ENCODE results near the gene IFIT1. TPM values are rescaled to one million over a fixed set of nuclear protein-coding genes. Genes with fewer than 3 reads are reported as not detected.

Gene IFIT1
- total RNA-seq, 1 experiment from 2014 or later: 3.4 TPM

DNA sequence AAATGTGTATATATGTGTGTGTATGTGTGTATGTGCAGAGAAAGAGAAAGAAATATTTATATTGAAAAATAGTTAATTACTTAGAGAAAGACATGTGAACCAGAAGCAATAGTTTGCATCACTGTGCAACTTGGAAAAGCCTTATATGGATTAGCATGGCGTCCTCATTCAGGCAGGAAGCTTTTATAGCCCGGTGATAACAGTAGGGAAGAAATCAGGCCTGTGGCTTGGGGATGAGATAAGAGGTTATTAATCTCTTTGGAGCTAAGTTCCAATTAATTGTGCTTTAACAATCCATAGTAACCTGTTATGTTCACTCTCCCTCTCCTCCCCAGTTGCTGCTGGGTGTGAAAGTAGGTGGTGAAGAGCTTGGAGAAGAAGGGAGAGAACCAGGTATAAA lies 58.5 kb downstream of the IFIT1 start:
- Histone ChIP-seq H3K27ac (no peak overlapping the region), H3K79me2 (ENCODE audit: low read depth) (no peaks in the 10 kb centered on the region), H3K36me3 (ENCODE audit: low read depth) (no peaks in the 10 kb centered on the region), H4K20me1 (ENCODE audit: insufficient read depth) (no peaks in the 10 kb centered on the region), H3K9me3 (ENCODE audit: insufficient read depth, low read depth) (no peaks in the 10 kb centered on the region), H3K27me3 (ENCODE audit: insufficient read depth, low read depth) (no peaks in the 10 kb centered on the region), H3K4me2 (no peak overlapping the region), H3K4me1 (replicated peaks; ENCODE audit: insufficient read depth) (no peaks in the 10 kb centered on the region), H3K4me3 (no peak overlapping the region), H3F3A (ENCODE audit: insufficient read depth, low read depth) (no peaks in the 10 kb centered on the region), H2AFZ (no peak overlapping the region), H3K9me2 (ENCODE audit: insufficient read depth) (no peaks in the 10 kb centered on the region; the same call in 1 of the 2 replicates)
- intact Hi-C loops (cut with micrococcal nuclease; ENCODE audit: unreplicated experiment): no loop called here
- TF ChIP-seq EZH2 (IDR thresholded peaks at IDR 0.05; ENCODE audit: low read depth): no peak
- TF ChIP-seq, protein P1, sequence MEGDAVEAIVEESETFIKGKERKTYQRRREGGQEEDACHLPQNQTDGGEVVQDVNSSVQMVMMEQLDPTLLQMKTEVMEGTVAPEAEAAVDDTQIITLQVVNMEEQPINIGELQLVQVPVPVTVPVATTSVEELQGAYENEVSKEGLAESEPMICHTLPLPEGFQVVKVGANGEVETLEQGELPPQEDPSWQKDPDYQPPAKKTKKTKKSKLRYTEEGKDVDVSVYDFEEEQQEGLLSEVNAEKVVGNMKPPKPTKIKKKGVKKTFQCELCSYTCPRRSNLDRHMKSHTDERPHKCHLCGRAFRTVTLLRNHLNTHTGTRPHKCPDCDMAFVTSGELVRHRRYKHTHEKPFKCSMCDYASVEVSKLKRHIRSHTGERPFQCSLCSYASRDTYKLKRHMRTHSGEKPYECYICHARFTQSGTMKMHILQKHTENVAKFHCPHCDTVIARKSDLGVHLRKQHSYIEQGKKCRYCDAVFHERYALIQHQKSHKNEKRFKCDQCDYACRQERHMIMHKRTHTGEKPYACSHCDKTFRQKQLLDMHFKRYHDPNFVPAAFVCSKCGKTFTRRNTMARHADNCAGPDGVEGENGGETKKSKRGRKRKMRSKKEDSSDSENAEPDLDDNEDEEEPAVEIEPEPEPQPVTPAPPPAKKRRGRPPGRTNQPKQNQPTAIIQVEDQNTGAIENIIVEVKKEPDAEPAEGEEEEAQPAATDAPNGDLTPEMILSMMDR (conservative IDR thresholded peaks at IDR 0.05): no peak
- no TSS peak for BruUV-seq (replicated peaks)
- ChIA-PET POLR2A (ENCODE audit: unreplicated experiment) (no interaction called here), CTCF (no interaction called here)
- no peak for DNase-seq

DNA sequence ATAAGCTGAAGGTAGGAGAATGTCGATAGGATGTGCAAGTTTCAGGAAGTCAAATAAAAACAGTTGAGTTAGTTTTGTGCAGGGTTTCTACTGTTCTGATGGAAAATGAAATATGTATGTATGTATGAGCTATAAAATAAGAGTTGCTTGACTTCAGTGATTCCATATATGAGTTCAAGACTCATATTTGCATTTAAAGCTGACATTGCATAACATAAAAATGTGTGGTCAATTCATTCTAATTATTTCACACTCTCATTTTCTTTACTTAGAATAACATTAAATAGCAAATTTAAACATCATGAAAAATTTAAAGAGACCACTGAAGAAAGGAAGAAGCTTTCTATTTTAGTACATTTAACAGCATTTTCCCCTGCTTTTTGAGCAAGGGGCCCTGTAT lies 59.8 kb downstream of the IFIT1 start:
- H3K79me2 ChIP-seq (ENCODE audit: low read depth): no peaks in the 10 kb centered on the region
- BruUV-seq (replicated peaks): no TSS peak
- H3K36me3 ChIP-seq (ENCODE audit: low read depth): no peaks in the 10 kb centered on the region
- H2AFZ ChIP-seq: no peak overlapping the region
- no peaks in the 10 kb centered on the region for H3K27me3 ChIP-seq (ENCODE audit: insufficient read depth, low read depth)
- no peak overlapping the region for H3K4me2 ChIP-seq
- no peak overlapping the region for H3K27ac ChIP-seq
- no peaks in the 10 kb centered on the region for H3F3A ChIP-seq (ENCODE audit: insufficient read depth, low read depth)
- intact Hi-C loops (cut with micrococcal nuclease; ENCODE audit: unreplicated experiment): no loop called here
- CTCF ChIA-PET: no interaction called here
- POLR2A ChIA-PET (ENCODE audit: unreplicated experiment): no interaction called here
- no peak overlapping the region for H3K4me3 ChIP-seq
- DNase-seq: no peak
- H4K20me1 ChIP-seq (ENCODE audit: insufficient read depth): no peaks in the 10 kb centered on the region
- TF ChIP-seq EZH2 (IDR thresholded peaks at IDR 0.05; ENCODE audit: low read depth): no peak
- TF ChIP-seq, protein P1 (conservative IDR thresholded peaks at IDR 0.05): no peak
- H3K9me3 ChIP-seq (ENCODE audit: insufficient read depth, low read depth): no peaks in the 10 kb centered on the region
- no peaks in the 10 kb centered on the region for H3K4me1 ChIP-seq (replicated peaks; ENCODE audit: insufficient read depth)
- H3K9me2 ChIP-seq (ENCODE audit: insufficient read depth): no peaks in the 10 kb centered on the region; the same call in 1 of the 2 replicates

DNA sequence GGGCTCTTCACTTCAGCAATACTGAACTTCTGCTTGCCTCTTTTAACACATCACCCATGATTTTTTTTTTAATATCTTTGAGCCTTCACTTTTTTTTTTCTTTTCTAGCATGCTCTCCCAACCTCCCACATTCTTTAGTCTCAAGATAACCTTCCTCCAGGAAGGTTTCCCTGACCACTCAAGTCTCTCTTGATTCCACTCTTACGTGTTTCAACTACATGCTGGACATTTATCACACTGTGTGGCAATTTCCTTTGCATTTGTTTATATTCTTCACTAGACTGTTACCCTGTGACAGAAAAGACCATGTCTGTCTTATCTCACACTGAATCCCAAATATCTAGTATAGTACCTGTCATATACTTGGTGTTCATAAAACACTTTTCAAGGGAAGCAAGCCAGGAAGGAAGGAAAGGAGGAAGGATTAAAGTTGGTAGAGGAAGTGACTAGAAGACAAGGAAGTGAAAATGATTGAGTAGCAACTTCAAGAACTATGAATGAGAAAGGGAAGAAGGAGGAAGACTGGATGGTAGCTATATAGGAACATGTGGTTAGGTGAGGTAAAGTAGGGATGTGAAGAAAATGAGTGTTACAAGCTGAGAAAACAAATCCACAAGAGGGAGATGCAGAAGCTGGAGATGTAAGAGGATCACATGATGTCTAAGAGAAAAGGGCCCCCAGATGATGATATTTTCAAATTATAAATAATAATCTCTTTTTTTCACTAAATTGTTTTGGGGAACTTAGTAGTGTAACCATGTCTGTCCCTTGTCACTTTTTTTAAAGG lies 62.3 kb downstream of the IFIT1 start:
- BruUV-seq (replicated peaks): no TSS peak
- no peak overlapping the region for H3K4me3 ChIP-seq
- H3K9me3 ChIP-seq (ENCODE audit: insufficient read depth, low read depth): no peaks in the 10 kb centered on the region
- no peak for DNase-seq
- intact Hi-C loops (cut with micrococcal nuclease; ENCODE audit: unreplicated experiment): no loop called here
- no peaks in the 10 kb centered on the region for H3K79me2 ChIP-seq (ENCODE audit: low read depth)
- H3K4me2 ChIP-seq: no peak overlapping the region
- H3K27me3 ChIP-seq (ENCODE audit: insufficient read depth, low read depth): no peaks in the 10 kb centered on the region
- no peaks in the 10 kb centered on the region for H4K20me1 ChIP-seq (ENCODE audit: insufficient read depth)
- H3K27ac ChIP-seq: no peak overlapping the region
- H3K4me1 ChIP-seq (replicated peaks; ENCODE audit: insufficient read depth): no peaks in the 10 kb centered on the region; the same call in 1 of the 2 replicates
- TF ChIP-seq, protein P1 (conservative IDR thresholded peaks at IDR 0.05): no peak
- no peak for TF ChIP-seq EZH2 (IDR thresholded peaks at IDR 0.05; ENCODE audit: low read depth)
- POLR2A ChIA-PET (ENCODE audit: unreplicated experiment): no interaction called here
- H3K9me2 ChIP-seq (ENCODE audit: insufficient read depth): no peaks in the 10 kb centered on the region; the same call in 1 of the 2 replicates
- no peak overlapping the region for H2AFZ ChIP-seq
- no peaks in the 10 kb centered on the region for H3K36me3 ChIP-seq (ENCODE audit: low read depth)
- no peaks in the 10 kb centered on the region for H3F3A ChIP-seq (ENCODE audit: insufficient read depth, low read depth)
- CTCF ChIA-PET: no interaction called here

Other genes with a start within 250 kb of the IFIT1 start
- not detected in 2 replicates for gene CH25H, start 185.3 kb upstream of the IFIT1 start, total RNA-seq (2021)
- 32.4 and 45.2 TPM in 2 replicates for gene LIPA, start 140.8 kb upstream of the IFIT1 start, total RNA-seq (2021)
- 3.6 and 4.4 TPM in 2 replicates for gene IFIT2, start 90.6 kb upstream of the IFIT1 start, total RNA-seq (2021)
- 6.2 and 7.2 TPM in 2 replicates for gene IFIT3, start 64.6 kb upstream of the IFIT1 start, total RNA-seq (2021)
- gene IFIT1B, start 14.6 kb upstream of the IFIT1 start, total RNA-seq (2021): not detected in 2 replicates
- gene IFIT5, start 21.9 kb downstream of the IFIT1 start, total RNA-seq (2021): 1.9 and 2.1 TPM in 2 replicates
- gene SLC16A12, start 143.0 kb downstream of the IFIT1 start, total RNA-seq (2021): 0.65 and 0.74 TPM in 2 replicates

Measured in PC-9 (cell line).